ENCODE results near the gene PRMT1.
"Not testable (repeated sequence)": the region's sequence is repeated elsewhere in the genome, so short reads cannot be mapped to it uniquely, and the experiment has no call there.

Gene PRMT1

DNA sequence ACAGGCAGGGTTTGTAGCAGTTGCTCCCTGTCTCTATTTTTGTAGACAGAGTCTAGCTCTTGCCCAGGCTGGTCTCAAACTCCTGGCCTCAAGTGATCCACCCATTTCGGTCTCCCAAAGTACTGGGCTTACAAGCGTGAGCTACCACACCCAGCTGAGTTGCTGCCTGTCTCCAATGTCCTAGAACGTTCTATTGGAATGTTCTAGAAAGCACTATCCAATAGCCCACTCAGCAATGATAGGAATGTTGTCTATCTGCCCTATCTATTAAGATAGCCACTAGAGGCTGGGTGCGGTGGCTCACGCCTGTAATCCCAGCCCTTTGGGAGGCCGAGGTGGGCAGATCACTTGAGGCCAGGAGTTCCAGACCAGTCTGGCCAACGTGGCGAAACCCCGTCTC is 43.8 kb upstream of the PRMT1 start:
- not testable (repeated sequence) for H3K4ac ChIP-seq (ENCODE audit: low read depth, low read length); H3K27ac ChIP-seq (ENCODE audit: low read depth, low read length); H3K18ac ChIP-seq (ENCODE audit: low read length); H3K56ac ChIP-seq (ENCODE audit: low read length); H2BK120ac ChIP-seq (ENCODE audit: low read depth, low read length); H3K79me2 ChIP-seq (ENCODE audit: control insufficient read depth, insufficient read depth, low read length); H2AK5ac ChIP-seq (ENCODE audit: low read length); H4K8ac ChIP-seq (ENCODE audit: low read depth, low read length); H3K23ac ChIP-seq (ENCODE audit: low read length); H2BK5ac ChIP-seq (ENCODE audit: low read length); H3K4me2 ChIP-seq (ENCODE audit: low read length); H3K4me3 ChIP-seq (ENCODE audit: low read length); H3K79me1 ChIP-seq (ENCODE audit: low read length); H3K4me1 ChIP-seq (ENCODE audit: control insufficient read depth, low read depth, low read length); H4K5ac ChIP-seq (ENCODE audit: low read length); H2BK15ac ChIP-seq (replicated peaks; ENCODE audit: low read depth); H3K9ac ChIP-seq (ENCODE audit: low read length); H3K36me3 ChIP-seq (ENCODE audit: control insufficient read depth, insufficient read depth, low read length); H3K27me3 ChIP-seq (ENCODE audit: insufficient read depth, low read length, poor library complexity)
- no CpG with 5 or more reads among the region's 9 CpGs for WGBS (ENCODE audit: extremely low coverage, insufficient coverage, low lambda C conversion rate)
- peak; percentile 78 for DNase-seq

DNA sequence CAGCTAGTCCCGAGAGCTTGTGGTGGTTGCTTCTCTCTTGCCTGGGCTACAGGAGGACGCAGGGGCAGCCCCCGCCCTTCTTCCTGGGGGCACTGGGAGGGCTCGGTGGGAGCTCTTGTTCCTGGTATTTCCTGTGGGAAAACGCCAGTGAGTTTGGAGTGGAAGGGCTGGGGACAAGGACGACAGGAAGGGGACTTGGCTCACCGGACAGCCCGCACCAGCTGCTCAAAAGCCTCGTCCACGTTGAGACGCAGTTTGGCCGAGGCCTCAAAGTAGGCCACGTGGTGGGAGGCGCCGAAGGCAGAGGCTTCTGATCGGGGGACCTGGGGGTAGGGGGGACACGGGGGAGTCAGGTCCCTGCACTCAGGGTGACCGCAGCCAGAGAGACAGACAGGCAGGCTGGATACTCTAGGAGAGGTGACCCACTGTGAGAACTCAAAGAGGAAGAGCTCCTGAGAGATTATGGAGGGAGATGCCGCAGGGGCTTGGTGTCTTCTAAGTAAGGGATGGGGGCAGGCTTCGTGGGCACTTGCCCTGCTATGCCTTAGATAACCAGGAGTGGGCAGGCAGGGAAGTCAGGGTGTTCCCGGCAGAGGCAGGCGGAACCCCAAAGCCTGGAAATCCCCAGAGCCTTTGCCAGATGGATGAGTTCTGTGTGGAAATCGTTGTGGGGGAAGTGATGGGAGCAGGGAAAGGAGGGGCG is 41.4 kb upstream of the PRMT1 start:
- no peaks in the 10 kb centered on the region for H3K79me1 ChIP-seq (ENCODE audit: low read length)
- no CpG with 5 or more reads among the region's 24 CpGs for WGBS (ENCODE audit: extremely low coverage, insufficient coverage, low lambda C conversion rate)
- H3K9ac ChIP-seq (ENCODE audit: low read length), result no peak overlapping the region
- no peak overlapping the region for H3K27ac ChIP-seq (ENCODE audit: low read depth, low read length)
- no peak for DNase-seq
- H4K5ac ChIP-seq (ENCODE audit: low read length), result no peak overlapping the region
- H2BK120ac ChIP-seq (ENCODE audit: low read depth, low read length), result no peak overlapping the region
- H3K27me3 ChIP-seq (ENCODE audit: insufficient read depth, low read length, poor library complexity), result no peaks in the 10 kb centered on the region
- H2BK15ac ChIP-seq (replicated peaks; ENCODE audit: low read depth), result no peak overlapping the region
- no peak overlapping the region for H3K18ac ChIP-seq (ENCODE audit: low read length)
- no peaks in the 10 kb centered on the region for H3K36me3 ChIP-seq (ENCODE audit: control insufficient read depth, insufficient read depth, low read length)
- no peak overlapping the region for H4K8ac ChIP-seq (ENCODE audit: low read depth, low read length)
- no peak overlapping the region for H3K56ac ChIP-seq (ENCODE audit: low read length)
- no peaks in the 10 kb centered on the region for H3K79me2 ChIP-seq (ENCODE audit: control insufficient read depth, insufficient read depth, low read length)
- H3K4me1 ChIP-seq (ENCODE audit: control insufficient read depth, low read depth, low read length), result no peaks in the 10 kb centered on the region
- H3K4me2 ChIP-seq (ENCODE audit: low read length), result no peak overlapping the region
- H2BK5ac ChIP-seq (ENCODE audit: low read length), result no peak overlapping the region
- no peak overlapping the region for H3K23ac ChIP-seq (ENCODE audit: low read length)
- H3K4ac ChIP-seq (ENCODE audit: low read depth, low read length), result no peak overlapping the region
- no peak overlapping the region for H2AK5ac ChIP-seq (ENCODE audit: low read length)
- no peak overlapping the region for H3K4me3 ChIP-seq (ENCODE audit: low read length)

DNA sequence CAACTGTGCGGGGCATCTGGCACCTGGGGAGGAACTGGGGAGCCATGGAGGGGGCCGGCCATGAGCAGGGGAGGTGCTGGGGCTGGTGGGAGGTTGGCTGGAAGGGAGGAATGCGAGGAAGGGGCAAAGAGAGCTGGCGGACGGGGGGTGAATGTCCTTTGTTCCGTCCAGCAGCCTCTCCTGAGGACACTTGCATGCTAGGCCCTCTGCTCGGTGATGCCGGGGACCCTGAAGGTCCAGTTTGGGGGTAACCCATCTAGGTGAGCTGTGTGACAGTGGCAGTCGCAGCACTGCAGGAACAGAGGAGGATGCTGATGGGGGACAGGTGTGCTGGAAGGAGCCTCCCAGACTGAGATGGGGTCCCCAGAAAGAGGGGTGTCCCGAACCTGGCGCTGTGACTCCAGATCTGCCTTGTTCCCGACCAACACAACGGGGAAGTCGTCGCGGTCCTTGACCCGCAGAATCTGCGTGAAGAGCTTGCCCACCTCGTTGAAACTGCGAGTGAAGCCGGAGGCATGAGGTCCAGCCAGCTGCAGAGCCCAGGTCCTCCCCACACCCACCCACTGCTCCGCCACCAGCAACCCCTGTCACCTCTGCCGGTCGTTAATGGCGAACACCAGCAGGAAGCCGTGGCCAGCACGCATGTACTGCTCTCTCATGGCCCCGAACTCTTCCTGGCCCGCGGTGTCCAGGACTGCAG is 40.7 kb upstream of the PRMT1 start:
- no CpG with 5 or more reads among the region's 30 CpGs for WGBS (ENCODE audit: extremely low coverage, insufficient coverage, low lambda C conversion rate)
- Histone ChIP-seq H3K79me1 (ENCODE audit: low read length) (no peaks in the 10 kb centered on the region), H3K9ac (ENCODE audit: low read length) (no peak overlapping the region), H3K4ac (ENCODE audit: low read depth, low read length) (no peak overlapping the region), H3K4me3 (ENCODE audit: low read length) (no peak overlapping the region), H3K27ac (ENCODE audit: low read depth, low read length) (no peak overlapping the region), H3K23ac (ENCODE audit: low read length) (no peak overlapping the region), H2AK5ac (ENCODE audit: low read length) (no peak overlapping the region), H3K56ac (ENCODE audit: low read length) (no peak overlapping the region), H3K79me2 (ENCODE audit: control insufficient read depth, insufficient read depth, low read length) (no peaks in the 10 kb centered on the region), H2BK120ac (ENCODE audit: low read depth, low read length) (no peak overlapping the region), H4K5ac (ENCODE audit: low read length) (no peak overlapping the region), H3K36me3 (ENCODE audit: control insufficient read depth, insufficient read depth, low read length) (no peaks in the 10 kb centered on the region), H2BK5ac (ENCODE audit: low read length) (no peak overlapping the region), H2BK15ac (replicated peaks; ENCODE audit: low read depth) (no peak overlapping the region), H3K4me2 (ENCODE audit: low read length) (no peak overlapping the region), H3K27me3 (ENCODE audit: insufficient read depth, low read length, poor library complexity) (no peaks in the 10 kb centered on the region), H4K8ac (ENCODE audit: low read depth, low read length) (no peak overlapping the region), H3K18ac (ENCODE audit: low read length) (no peak overlapping the region), H3K4me1 (ENCODE audit: control insufficient read depth, low read depth, low read length) (peaks cover 2% of the 10 kb centered on the region)
- DNase-seq, result no peak

DNA sequence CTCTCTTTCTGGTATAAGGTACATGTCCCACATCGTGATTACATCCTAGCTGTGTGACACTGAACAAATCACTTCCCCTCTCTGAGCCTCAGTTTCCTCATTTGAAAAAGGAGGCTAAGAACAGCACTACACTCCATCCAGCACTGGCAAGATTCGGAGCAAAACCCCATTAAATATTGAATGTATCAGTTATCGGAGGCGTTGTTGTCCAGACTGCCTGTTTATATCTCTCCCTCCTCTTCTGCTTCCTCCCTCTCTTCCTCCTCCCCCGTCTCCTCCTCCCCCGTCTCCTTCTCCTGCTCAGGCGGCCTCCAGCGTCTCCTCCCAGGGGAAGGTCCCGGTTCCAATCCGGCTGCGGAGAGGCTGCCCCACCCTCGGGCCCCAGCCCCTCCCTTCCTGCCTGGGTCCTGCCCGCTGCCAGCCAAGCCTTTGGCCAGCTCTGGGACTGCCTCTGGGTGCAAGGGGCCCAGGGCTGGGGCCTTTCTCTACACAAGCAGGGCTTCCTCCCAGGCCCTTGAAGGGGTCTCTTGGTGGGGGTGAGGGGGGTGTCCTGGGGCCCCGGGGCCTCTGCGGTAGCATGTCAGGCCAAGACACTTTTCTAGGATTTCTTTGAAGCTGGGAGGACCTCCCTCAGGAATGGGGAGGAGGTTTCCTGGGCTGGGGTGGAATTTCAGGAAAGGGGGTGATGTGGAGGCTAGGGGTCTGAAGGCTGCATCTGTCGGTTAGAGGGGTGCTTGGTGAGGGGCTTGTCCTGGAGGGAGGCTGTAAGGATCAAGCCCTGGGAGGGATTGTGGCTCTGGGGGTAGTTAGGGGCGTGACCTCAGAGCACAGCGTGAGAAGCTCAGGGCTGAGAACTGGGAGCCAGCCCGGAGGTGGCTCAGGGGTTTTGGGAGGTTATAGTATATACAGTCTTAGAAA is 39.0 kb upstream of the PRMT1 start:
- H2BK15ac ChIP-seq (replicated peaks; ENCODE audit: low read depth), result peak overlapping the region; percentile 41
- peak overlapping the region; percentile 47 for H2BK120ac ChIP-seq (ENCODE audit: low read depth, low read length)
- no peak overlapping the region for H3K4me3 ChIP-seq (ENCODE audit: low read length)
- H3K4ac ChIP-seq (ENCODE audit: low read depth, low read length), result peak overlapping the region; percentile 83
- DNase-seq, result peak; percentile 70
- H3K79me2 ChIP-seq (ENCODE audit: control insufficient read depth, insufficient read depth, low read length), result peaks cover 8% of the 10 kb centered on the region
- H3K56ac ChIP-seq (ENCODE audit: low read length), result peak overlapping the region; percentile 75
- no CpG with 5 or more reads among the region's 19 CpGs for WGBS (ENCODE audit: extremely low coverage, insufficient coverage, low lambda C conversion rate)
- H3K9ac ChIP-seq (ENCODE audit: low read length), result peak overlapping the region; percentile 37
- H3K36me3 ChIP-seq (ENCODE audit: control insufficient read depth, insufficient read depth, low read length), result no peaks in the 10 kb centered on the region
- no peak overlapping the region for H4K5ac ChIP-seq (ENCODE audit: low read length)
- peaks cover 4% of the 10 kb centered on the region for H3K79me1 ChIP-seq (ENCODE audit: low read length)
- no peak overlapping the region for H2BK5ac ChIP-seq (ENCODE audit: low read length)
- peak overlapping the region; percentile 27 for H3K27ac ChIP-seq (ENCODE audit: low read depth, low read length)
- H3K27me3 ChIP-seq (ENCODE audit: insufficient read depth, low read length, poor library complexity), result no peaks in the 10 kb centered on the region
- no peak overlapping the region for H2AK5ac ChIP-seq (ENCODE audit: low read length)
- no peak overlapping the region for H4K8ac ChIP-seq (ENCODE audit: low read depth, low read length)
- H3K4me2 ChIP-seq (ENCODE audit: low read length), result peak overlapping the region; percentile 13
- peak overlapping the region; percentile 94 for H3K18ac ChIP-seq (ENCODE audit: low read length)
- peaks cover 2% of the 10 kb centered on the region for H3K4me1 ChIP-seq (ENCODE audit: control insufficient read depth, low read depth, low read length)
- no peak overlapping the region for H3K23ac ChIP-seq (ENCODE audit: low read length)

DNA sequence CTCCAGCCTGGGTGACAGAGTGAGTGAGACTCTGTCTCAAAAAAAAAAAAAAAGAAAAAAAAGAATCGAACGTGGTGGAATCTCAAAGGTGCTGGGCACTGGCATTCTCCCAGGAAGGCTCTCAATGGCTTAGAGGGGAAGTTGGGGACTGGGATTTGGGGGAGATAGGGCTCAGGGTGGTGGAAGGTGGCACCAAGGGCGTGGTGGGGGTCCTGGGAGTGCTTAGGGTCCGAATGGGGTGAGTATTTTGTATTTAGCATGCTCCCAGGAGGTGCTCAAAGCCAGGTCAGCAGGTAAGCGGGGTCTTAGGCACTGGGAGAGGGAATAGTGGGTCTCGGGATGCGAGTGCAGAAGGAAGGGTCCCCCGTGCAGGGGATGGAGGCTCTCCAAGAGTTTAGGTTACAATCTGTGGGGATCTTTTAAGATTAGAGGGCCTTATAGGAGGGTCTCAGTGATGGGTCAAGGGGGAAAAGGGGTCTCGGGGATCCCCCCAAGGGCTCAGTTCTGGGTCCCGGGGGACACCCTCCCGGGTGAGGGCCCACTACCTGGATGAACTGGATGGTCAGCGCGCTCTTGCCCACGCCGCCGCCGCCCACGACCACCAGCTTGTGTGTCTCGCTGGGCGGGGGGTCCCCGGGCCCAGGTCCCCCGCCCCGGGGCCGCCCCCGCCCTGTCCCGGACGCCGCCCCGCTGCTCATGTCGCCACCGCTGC is 37.5 kb upstream of the PRMT1 start:
- Histone ChIP-seq H3K79me1 (ENCODE audit: low read length) (peaks cover 15% of the 10 kb centered on the region), H3K9ac (ENCODE audit: low read length) (peak overlapping the region; percentile 68), H3K4me2 (ENCODE audit: low read length) (peak overlapping the region; percentile 74), H3K27me3 (ENCODE audit: insufficient read depth, low read length, poor library complexity) (no peaks in the 10 kb centered on the region), H4K8ac (ENCODE audit: low read depth, low read length) (peak overlapping the region; percentile 8), H2BK5ac (ENCODE audit: low read length) (no peak overlapping the region), H3K4me1 (ENCODE audit: control insufficient read depth, low read depth, low read length) (peaks cover 2% of the 10 kb centered on the region), H4K5ac (ENCODE audit: low read length) (no peak overlapping the region), H3K56ac (ENCODE audit: low read length) (peak overlapping the region; percentile 80), H3K18ac (ENCODE audit: low read length) (peak overlapping the region; percentile 80), H2BK120ac (ENCODE audit: low read depth, low read length) (peak overlapping the region; percentile 28), H3K4me3 (ENCODE audit: low read length) (peak overlapping the region; percentile 31), H3K36me3 (ENCODE audit: control insufficient read depth, insufficient read depth, low read length) (no peaks in the 10 kb centered on the region), H3K4ac (ENCODE audit: low read depth, low read length) (peak overlapping the region; percentile 49), H3K27ac (ENCODE audit: low read depth, low read length) (peak overlapping the region; percentile 41), H3K79me2 (ENCODE audit: control insufficient read depth, insufficient read depth, low read length) (peaks cover 23% of the 10 kb centered on the region), H3K23ac (ENCODE audit: low read length) (no peak overlapping the region), H2BK15ac (replicated peaks; ENCODE audit: low read depth) (no peak overlapping the region), H2AK5ac (ENCODE audit: low read length) (no peak overlapping the region)
- no CpG with 5 or more reads among the region's 31 CpGs for WGBS (ENCODE audit: extremely low coverage, insufficient coverage, low lambda C conversion rate)
- DNase-seq, result no peak

Data from mesendoderm (in vitro differentiated cells).